ENCODE results near the gene TAF1B. TPM values are rescaled to one million over a fixed set of nuclear protein-coding genes. Genes with fewer than 3 reads are reported as not detected.

The TAF1B gene
- total RNA-seq, 1 experiment from 2014 or later, result 25.5 TPM

DNA sequence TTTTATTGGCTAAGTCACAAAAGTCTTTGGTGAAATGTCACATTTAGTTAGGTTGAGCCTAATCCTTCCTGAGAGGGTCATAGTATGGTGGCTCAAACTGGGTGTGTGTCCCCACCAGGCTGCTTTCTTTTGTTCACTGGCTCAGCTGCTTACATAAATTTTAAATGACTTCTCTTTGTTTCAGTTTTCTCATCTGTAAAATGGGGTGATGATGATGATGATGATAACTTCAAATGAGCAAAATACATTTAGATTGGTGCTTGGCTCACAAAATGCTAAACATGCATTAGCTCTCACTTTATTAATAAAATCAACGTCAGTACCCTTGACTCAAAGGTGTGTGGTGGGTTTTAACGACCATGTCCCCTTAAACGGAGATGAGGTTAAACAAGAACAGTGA is 7.2 kb upstream of the TAF1B start:
- peaks cover 12% of the 10 kb centered on the region for H3K4me1 Mint-ChIP-seq (ENCODE audit: insufficient read depth, unreplicated experiment)
- H3K4me3 Mint-ChIP-seq (ENCODE audit: unreplicated experiment), result no peak overlapping the region
- no peaks in the 10 kb centered on the region for H3K9me3 Mint-ChIP-seq (ENCODE audit: unreplicated experiment)
- ChIA-PET CTCF (interaction anchor here (1.0 kb wide), 1 partner anchor 74 kb away, joined by 3 read pairs; no protein-coding TSS in a partner anchor), POLR2A (interaction anchor here (0.7 kb wide), 2 partner anchors 21 to 59 kb away, joined by 3 read pairs; no protein-coding TSS in a partner anchor)
- peak overlapping the region; percentile 32 for H3K27ac Mint-ChIP-seq (ENCODE audit: low read depth, unreplicated experiment)
- H3K36me3 Mint-ChIP-seq (ENCODE audit: insufficient read depth, unreplicated experiment), result no peaks in the 10 kb centered on the region
- no peak for DNase-seq (ENCODE audit: unreplicated experiment)
- intact Hi-C loops (cut with micrococcal nuclease), result no loop called here
- H3K27me3 Mint-ChIP-seq (ENCODE audit: insufficient read depth, unreplicated experiment), result no peaks in the 10 kb centered on the region
- TF ChIP-seq, protein P1, sequence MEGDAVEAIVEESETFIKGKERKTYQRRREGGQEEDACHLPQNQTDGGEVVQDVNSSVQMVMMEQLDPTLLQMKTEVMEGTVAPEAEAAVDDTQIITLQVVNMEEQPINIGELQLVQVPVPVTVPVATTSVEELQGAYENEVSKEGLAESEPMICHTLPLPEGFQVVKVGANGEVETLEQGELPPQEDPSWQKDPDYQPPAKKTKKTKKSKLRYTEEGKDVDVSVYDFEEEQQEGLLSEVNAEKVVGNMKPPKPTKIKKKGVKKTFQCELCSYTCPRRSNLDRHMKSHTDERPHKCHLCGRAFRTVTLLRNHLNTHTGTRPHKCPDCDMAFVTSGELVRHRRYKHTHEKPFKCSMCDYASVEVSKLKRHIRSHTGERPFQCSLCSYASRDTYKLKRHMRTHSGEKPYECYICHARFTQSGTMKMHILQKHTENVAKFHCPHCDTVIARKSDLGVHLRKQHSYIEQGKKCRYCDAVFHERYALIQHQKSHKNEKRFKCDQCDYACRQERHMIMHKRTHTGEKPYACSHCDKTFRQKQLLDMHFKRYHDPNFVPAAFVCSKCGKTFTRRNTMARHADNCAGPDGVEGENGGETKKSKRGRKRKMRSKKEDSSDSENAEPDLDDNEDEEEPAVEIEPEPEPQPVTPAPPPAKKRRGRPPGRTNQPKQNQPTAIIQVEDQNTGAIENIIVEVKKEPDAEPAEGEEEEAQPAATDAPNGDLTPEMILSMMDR (IDR thresholded peaks at IDR 0.05; ENCODE audit: unreplicated experiment), result no peak
- no TSS peak for BruUV-seq (replicated peaks)

DNA sequence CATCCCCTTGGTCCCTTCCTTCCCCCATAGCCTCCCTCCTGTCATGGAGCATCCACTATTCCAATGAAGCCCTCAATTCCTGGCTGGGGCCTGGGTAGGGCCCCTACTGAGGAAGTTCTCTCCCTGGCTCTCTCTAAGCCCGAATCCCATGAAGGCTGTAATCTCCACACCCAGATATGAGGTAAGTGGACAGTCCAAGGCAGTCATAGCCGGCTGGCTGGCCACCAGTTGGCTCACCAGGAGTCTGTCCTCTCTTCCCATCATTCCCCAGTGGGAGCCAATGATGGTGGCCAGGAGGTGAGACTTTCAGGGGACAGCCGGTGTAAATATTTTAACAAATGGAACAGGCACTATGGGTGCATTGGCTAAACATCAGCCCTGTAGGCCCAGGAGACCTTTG is 6.8 kb upstream of the TAF1B start:
- no TSS peak for BruUV-seq (replicated peaks)
- no peaks in the 10 kb centered on the region for H3K27me3 Mint-ChIP-seq (ENCODE audit: insufficient read depth, unreplicated experiment)
- no peaks in the 10 kb centered on the region for H3K9me3 Mint-ChIP-seq (ENCODE audit: unreplicated experiment)
- H3K27ac Mint-ChIP-seq (ENCODE audit: low read depth, unreplicated experiment), result peak overlapping the region; percentile 32
- peaks cover 12% of the 10 kb centered on the region for H3K4me1 Mint-ChIP-seq (ENCODE audit: insufficient read depth, unreplicated experiment)
- intact Hi-C loops (cut with micrococcal nuclease), result no loop called here
- H3K36me3 Mint-ChIP-seq (ENCODE audit: insufficient read depth, unreplicated experiment), result no peaks in the 10 kb centered on the region
- no peak overlapping the region for H3K4me3 Mint-ChIP-seq (ENCODE audit: unreplicated experiment)
- no peak for DNase-seq (ENCODE audit: unreplicated experiment)
- POLR2A ChIA-PET, result interaction anchor here (0.5 to 0.7 kb wide), 2 partner anchors 22 to 196 kb away, joined by 3 read pairs; no protein-coding TSS in a partner anchor
- CTCF ChIA-PET, result interaction anchor here (0.6 to 1.9 kb wide), 4 partner anchors 21 to 73 kb away, joined by 3 to 14 read pairs (median 6); no protein-coding TSS in a partner anchor
- TF ChIP-seq, protein P1 (IDR thresholded peaks at IDR 0.05; ENCODE audit: unreplicated experiment), result no peak

DNA sequence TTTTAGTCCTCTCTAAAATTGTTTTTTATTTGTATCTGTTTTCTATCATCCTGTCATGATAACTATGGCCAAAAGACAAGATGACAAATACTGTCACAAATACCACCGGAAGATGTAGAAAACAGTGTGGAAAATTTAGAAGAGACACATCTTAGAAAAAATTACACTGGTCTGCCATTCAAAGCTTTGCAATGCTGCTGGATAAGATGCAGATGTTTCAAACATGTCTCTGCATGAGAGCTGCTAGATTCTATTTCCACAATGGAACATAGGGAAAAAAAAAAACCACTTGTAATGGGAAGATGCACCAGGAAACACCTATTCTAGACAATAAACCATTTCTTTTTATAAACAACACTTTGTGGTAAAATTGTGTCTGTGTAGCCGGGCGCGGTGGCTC is 5.8 kb upstream of the TAF1B start:
- TF ChIP-seq, protein P1 (IDR thresholded peaks at IDR 0.05; ENCODE audit: unreplicated experiment), result no peak
- Mint-ChIP-seq H3K4me1 (ENCODE audit: insufficient read depth, unreplicated experiment) (peaks cover 15% of the 10 kb centered on the region), H3K36me3 (ENCODE audit: insufficient read depth, unreplicated experiment) (no peaks in the 10 kb centered on the region), H3K27ac (ENCODE audit: low read depth, unreplicated experiment) (no peak overlapping the region), H3K27me3 (ENCODE audit: insufficient read depth, unreplicated experiment) (no peaks in the 10 kb centered on the region), H3K4me3 (ENCODE audit: unreplicated experiment) (no peak overlapping the region), H3K9me3 (ENCODE audit: unreplicated experiment) (no peaks in the 10 kb centered on the region)
- no TSS peak for BruUV-seq (replicated peaks)
- CTCF ChIA-PET, result interaction anchor here (0.7 to 1.9 kb wide), 3 partner anchors 10 to 38 kb away, joined by 3 to 14 read pairs (median 8); no protein-coding TSS in a partner anchor
- intact Hi-C loops (cut with micrococcal nuclease), result no loop called here
- POLR2A ChIA-PET, result interaction anchor here (0.6 kb wide), 1 partner anchor 79 kb away, joined by 3 read pairs; no protein-coding TSS in a partner anchor
- no peak for DNase-seq (ENCODE audit: unreplicated experiment)

DNA sequence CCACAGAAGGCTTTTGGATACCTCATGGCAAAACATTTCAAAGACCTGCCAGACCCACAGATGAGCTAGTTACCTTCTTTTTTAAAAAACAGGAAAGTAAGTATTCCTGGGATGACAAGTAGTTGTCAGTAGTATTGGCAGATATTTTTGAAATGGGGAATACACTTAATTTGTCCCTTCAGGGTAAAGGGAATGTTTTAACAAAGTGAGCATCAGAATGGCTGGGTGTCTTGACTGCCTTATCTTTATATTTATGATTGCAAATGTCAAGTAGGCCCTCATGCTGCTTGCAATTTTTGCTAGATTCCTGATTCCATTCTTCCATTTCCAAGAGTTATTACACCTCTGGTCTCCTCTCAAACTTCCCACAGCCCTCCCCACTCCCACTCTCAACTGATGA is 4.9 kb upstream of the TAF1B start:
- H3K4me1 Mint-ChIP-seq (ENCODE audit: insufficient read depth, unreplicated experiment), result peaks cover 20% of the 10 kb centered on the region
- H3K27me3 Mint-ChIP-seq (ENCODE audit: insufficient read depth, unreplicated experiment), result no peaks in the 10 kb centered on the region
- intact Hi-C loops (cut with micrococcal nuclease), result no loop called here
- ChIA-PET CTCF (interaction anchor here (0.6 to 2.4 kb wide), 5 partner anchors 24 to 76 kb away, joined by 3 to 13 read pairs (median 4); no protein-coding TSS in a partner anchor), POLR2A (interaction anchor here (1.7 kb wide), 1 partner anchor 76 kb away, joined by 4 read pairs; no protein-coding TSS in a partner anchor)
- TF ChIP-seq, protein P1 (IDR thresholded peaks at IDR 0.05; ENCODE audit: unreplicated experiment), result no peak
- DNase-seq (ENCODE audit: unreplicated experiment), result no peak
- no peaks in the 10 kb centered on the region for H3K36me3 Mint-ChIP-seq (ENCODE audit: insufficient read depth, unreplicated experiment)
- no peak overlapping the region for H3K4me3 Mint-ChIP-seq (ENCODE audit: unreplicated experiment)
- H3K27ac Mint-ChIP-seq (ENCODE audit: low read depth, unreplicated experiment), result no peak overlapping the region
- no TSS peak for BruUV-seq (replicated peaks)
- no peaks in the 10 kb centered on the region for H3K9me3 Mint-ChIP-seq (ENCODE audit: unreplicated experiment)
